Panc1 (cell line): Measurements from ENCODE around the gene KAZN. TPM values are rescaled to one million over a fixed set of nuclear protein-coding genes. Genes with fewer than 3 reads are reported as not detected.

ENCODE experiments used
- ATAC-seq: fragments of 200-7000 bp; cut with Tn5 transposase; 2 replicates; pipeline ENCODE4 v1.9.1; 2020; ENCODE audit warnings: mild to moderate bottlenecking, moderate library complexity
- BruUV-seq: library from RNA; stranded (reverse); fragments of 400-500 nt; replicated peaks from 2 replicates; lab custom pipeline; 2021; lab: Mats Ljungman, UMichigan
- CTCF ChIA-PET: fragments of 300-600 bp; sonication (Branson Sonifier 250); formaldehyde crosslinking; loops from one replicate; lab custom pipeline; 2022; ENCODE audit warnings: antibody characterized with exemption; lab: Charles Lee
- POLR2A ChIA-PET: fragments of 300-600 bp; sonication (Branson Sonifier 250); formaldehyde crosslinking; loops from one replicate; lab custom pipeline; 2022; ENCODE audit warnings: antibody characterized with exemption; lab: Charles Lee
- DNase-seq: peaks from one replicate; pipeline ENCODE4 v3.0.0-alpha.2; 2010; ENCODE audit warnings: low read depth, low spot score
- H3K27ac ChIP-seq: 2 replicates; pipeline ENCODE4 v1.5.1; 2011; ENCODE audit warnings: mild to moderate bottlenecking, low read length, inconsistent platforms
- H3K27me3 ChIP-seq: fragments of 200-500 bp; sonication (Bioruptor generic); 2 replicates; pipeline ENCODE4 v1.6.0; 2014; ENCODE audit warnings: low read length, inconsistent platforms; ENCODE audit not compliant: control insufficient read depth, insufficient read depth
- H3K36me3 ChIP-seq: fragments of 200-500 bp; sonication (Bioruptor generic); 2 replicates; pipeline ENCODE4 v1.5.1; 2014; ENCODE audit warnings: inconsistent platforms, mild to moderate bottlenecking, low read length, moderate library complexity; ENCODE audit not compliant: control insufficient read depth, insufficient read depth
- H3K4me1 ChIP-seq: 2 replicates; pipeline ENCODE4 v1.5.1; 2011; ENCODE audit warnings: inconsistent platforms, mild to moderate bottlenecking, low read length, moderate library complexity; ENCODE audit not compliant: control insufficient read depth, insufficient read depth
- H3K4me3 ChIP-seq, 2 experiments: 2 replicates each; pipeline ENCODE4 v1.5.1; 2011 to 2012; ENCODE audit warnings: low read depth in 2 of 2, low read length in 2 of 2, mild to moderate bottlenecking in 2 of 2, inconsistent platforms in 1 of 2, moderate library complexity in 1 of 2
- H3K9me3 ChIP-seq: fragments of 200-500 bp; sonication (Bioruptor generic); 2 replicates; pipeline ENCODE4 v1.5.1; 2014; ENCODE audit warnings: low read depth, mild to moderate bottlenecking, inconsistent platforms, low read length, moderate library complexity; ENCODE audit not compliant: control insufficient read depth, insufficient read depth
- POLR2AphosphoS5 ChIP-seq: IDR thresholded peaks from 2 replicates; pipeline ENCODE4 v1.6.1; 2012; ENCODE audit warnings: mild to moderate bottlenecking, low read depth, low read length, moderate library complexity
- SIN3A ChIP-seq: IDR thresholded peaks from 2 replicates; pipeline ENCODE4 v1.6.1; 2012; ENCODE audit warnings: low read depth, mild to moderate bottlenecking, low read length, moderate library complexity, borderline replicate concordance; ENCODE audit not compliant: insufficient read depth
- TCF7L2 ChIP-seq: IDR thresholded peaks from 2 replicates; pipeline ENCODE4 v1.6.1; 2011; ENCODE audit warnings: mild to moderate bottlenecking, low read depth, low read length, inconsistent platforms
- in situ Hi-C: cut with HindIII; loops from 2 replicates; pipeline ENCODE4 v1.10.0; 2016; ENCODE audit warnings: low sequenced_read_pairs, low pct_unique_long_range_greater_than_20kb
- intact Hi-C: fragments of 100-400 bp; cut with micrococcal nuclease; formaldehyde crosslinking; loops from one replicate; pipeline ENCODE4 v1.10.0; 2022; ENCODE audit not compliant: unreplicated experiment
- total RNA-seq: library from RNA; stranded (reverse); gene quantifications from one replicate; pipeline ENCODE4 v1.2.1, GENCODE V29; 2021; ENCODE audit not compliant: unreplicated experiment
- TF ChIP-seq, protein P1 (sequence below): fragments of 450-650 bp; IDR thresholded peaks from 2 replicates; pipeline ENCODE4 v1.5.1; 2017; ENCODE audit warnings: mild to moderate bottlenecking
- TF ChIP-seq, protein P2 (sequence below), 2 experiments: IDR thresholded peaks; 2 replicates each; pipeline ENCODE4 v1.6.1; 2011 to 2012; ENCODE audit warnings: low read depth in 2 of 2, control low read depth in 1 of 2, low read length in 1 of 2, mild to moderate bottlenecking in 1 of 2, moderate library complexity in 1 of 2; ENCODE audit not compliant: insufficient read depth in 1 of 2

The KAZN gene
- total RNA-seq, 1 experiment from 2014 or later = 6.6 TPM

DNA sequence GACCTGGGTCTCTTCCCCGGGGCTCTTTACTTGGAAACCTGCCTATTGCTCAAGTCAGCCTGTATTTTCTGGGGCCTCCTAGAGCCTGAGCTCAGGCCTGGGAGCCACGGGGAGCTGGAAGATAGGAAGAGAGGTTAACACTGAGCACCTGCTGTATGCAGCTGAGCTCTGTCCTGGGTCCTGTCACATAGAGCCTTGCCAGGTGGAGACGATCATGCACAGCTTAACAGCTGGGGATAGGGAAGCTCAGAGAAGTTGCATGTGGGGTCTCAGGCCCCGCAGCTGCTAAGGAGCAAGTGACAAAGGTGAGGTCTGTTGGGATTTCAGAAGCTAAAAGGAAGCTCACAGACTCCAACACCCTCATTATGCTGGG, 427.6 kb downstream of the KAZN start:
- Histone ChIP-seq H3K4me3 (no peak overlapping the region), H3K27me3 (no peaks in the 10 kb centered on the region), H3K27ac (no peak overlapping the region), H3K36me3 (no peaks in the 10 kb centered on the region), H3K4me1 (no peaks in the 10 kb centered on the region), H3K9me3 (no peaks in the 10 kb centered on the region)
- no peak for TF ChIP-seq TCF7L2
- TF ChIP-seq POLR2AphosphoS5 = no peak
- TF ChIP-seq, protein P1, sequence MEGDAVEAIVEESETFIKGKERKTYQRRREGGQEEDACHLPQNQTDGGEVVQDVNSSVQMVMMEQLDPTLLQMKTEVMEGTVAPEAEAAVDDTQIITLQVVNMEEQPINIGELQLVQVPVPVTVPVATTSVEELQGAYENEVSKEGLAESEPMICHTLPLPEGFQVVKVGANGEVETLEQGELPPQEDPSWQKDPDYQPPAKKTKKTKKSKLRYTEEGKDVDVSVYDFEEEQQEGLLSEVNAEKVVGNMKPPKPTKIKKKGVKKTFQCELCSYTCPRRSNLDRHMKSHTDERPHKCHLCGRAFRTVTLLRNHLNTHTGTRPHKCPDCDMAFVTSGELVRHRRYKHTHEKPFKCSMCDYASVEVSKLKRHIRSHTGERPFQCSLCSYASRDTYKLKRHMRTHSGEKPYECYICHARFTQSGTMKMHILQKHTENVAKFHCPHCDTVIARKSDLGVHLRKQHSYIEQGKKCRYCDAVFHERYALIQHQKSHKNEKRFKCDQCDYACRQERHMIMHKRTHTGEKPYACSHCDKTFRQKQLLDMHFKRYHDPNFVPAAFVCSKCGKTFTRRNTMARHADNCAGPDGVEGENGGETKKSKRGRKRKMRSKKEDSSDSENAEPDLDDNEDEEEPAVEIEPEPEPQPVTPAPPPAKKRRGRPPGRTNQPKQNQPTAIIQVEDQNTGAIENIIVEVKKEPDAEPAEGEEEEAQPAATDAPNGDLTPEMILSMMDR = no peak
- TF ChIP-seq, protein P2, sequence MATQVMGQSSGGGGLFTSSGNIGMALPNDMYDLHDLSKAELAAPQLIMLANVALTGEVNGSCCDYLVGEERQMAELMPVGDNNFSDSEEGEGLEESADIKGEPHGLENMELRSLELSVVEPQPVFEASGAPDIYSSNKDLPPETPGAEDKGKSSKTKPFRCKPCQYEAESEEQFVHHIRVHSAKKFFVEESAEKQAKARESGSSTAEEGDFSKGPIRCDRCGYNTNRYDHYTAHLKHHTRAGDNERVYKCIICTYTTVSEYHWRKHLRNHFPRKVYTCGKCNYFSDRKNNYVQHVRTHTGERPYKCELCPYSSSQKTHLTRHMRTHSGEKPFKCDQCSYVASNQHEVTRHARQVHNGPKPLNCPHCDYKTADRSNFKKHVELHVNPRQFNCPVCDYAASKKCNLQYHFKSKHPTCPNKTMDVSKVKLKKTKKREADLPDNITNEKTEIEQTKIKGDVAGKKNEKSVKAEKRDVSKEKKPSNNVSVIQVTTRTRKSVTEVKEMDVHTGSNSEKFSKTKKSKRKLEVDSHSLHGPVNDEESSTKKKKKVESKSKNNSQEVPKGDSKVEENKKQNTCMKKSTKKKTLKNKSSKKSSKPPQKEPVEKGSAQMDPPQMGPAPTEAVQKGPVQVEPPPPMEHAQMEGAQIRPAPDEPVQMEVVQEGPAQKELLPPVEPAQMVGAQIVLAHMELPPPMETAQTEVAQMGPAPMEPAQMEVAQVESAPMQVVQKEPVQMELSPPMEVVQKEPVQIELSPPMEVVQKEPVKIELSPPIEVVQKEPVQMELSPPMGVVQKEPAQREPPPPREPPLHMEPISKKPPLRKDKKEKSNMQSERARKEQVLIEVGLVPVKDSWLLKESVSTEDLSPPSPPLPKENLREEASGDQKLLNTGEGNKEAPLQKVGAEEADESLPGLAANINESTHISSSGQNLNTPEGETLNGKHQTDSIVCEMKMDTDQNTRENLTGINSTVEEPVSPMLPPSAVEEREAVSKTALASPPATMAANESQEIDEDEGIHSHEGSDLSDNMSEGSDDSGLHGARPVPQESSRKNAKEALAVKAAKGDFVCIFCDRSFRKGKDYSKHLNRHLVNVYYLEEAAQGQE (IDR thresholded peaks at IDR 0.05; ENCODE audit: insufficient read depth in 1 of 2, low read depth in 2 of 2, low read length in 1 of 2) = no peak
- no peak for TF ChIP-seq SIN3A
- intact Hi-C loops (no loop called here), in situ Hi-C loops (no loop called here)
- ChIA-PET CTCF (interaction anchor here (0.6 to 0.7 kb wide), 3 partner anchors 82 to 1061 kb away, joined by 3 to 5 read pairs (median 3); no protein-coding TSS in a partner anchor), POLR2A (no interaction called here)
- DNase-seq (no peak), ATAC-seq (no peak)
- no TSS peak for BruUV-seq

DNA sequence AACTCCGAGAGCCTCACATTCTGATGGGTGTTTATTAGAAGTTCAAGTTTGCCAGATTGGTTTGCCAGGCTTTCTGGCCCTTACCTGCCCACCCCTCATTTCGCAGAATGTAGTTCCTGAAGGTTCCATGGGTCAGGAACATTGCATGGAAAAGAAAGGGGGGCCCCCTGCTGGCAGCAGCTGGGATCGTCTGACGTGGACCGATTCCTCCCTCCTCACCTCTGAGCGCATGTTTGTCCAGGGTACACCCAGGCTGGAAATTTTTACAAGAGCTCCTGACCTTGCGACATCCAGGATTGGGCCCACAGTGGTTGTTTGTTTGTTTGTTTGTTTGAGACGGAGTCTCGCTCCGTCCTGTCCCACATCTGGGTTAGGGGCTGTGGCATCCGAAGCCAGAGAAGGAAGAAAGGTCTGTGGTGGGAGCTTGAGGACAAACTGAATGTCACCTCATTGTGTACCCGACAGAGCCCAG, 429.1 kb downstream of the KAZN start:
- in situ Hi-C loops (no loop called here), intact Hi-C loops (no loop called here)
- no peak overlapping the region for H3K4me3 ChIP-seq
- no peak overlapping the region for H3K27ac ChIP-seq
- ChIA-PET CTCF (interaction anchor here (0.6 to 1.7 kb wide), 4 partner anchors 10 to 1372 kb away, joined by 3 to 10 read pairs (median 4); no protein-coding TSS in a partner anchor), POLR2A (no interaction called here)
- no peaks in the 10 kb centered on the region for H3K36me3 ChIP-seq
- ATAC-seq (peak; percentile 88), DNase-seq (peak; percentile 22)
- H3K9me3 ChIP-seq = no peaks in the 10 kb centered on the region
- BruUV-seq = no TSS peak
- no peaks in the 10 kb centered on the region for H3K27me3 ChIP-seq
- TF ChIP-seq POLR2AphosphoS5 = no peak
- TF ChIP-seq, protein P1 = peak; percentile 94
- TF ChIP-seq, protein P2 (IDR thresholded peaks at IDR 0.05; ENCODE audit: insufficient read depth in 1 of 2, low read depth in 2 of 2, low read length in 1 of 2) = no peak
- no peak for TF ChIP-seq TCF7L2
- TF ChIP-seq SIN3A = no peak
- no peaks in the 10 kb centered on the region for H3K4me1 ChIP-seq
